Measurements from ENCODE around the gene NOL9.

NOL9 gene

GRCh38 chr1:6508154-6508815 lies 46.0 kb downstream of the NOL9 start:
- Histone ChIP-seq H3K27ac (no peak overlapping the region; a peak in 1 of 22 replicates), H3K4me1 (peaks cover 47 to 90% (median 68%) of the 10 kb centered on the region in 10 experiments)

GRCh38 chr1:6507461-6507911 lies 46.8 kb downstream of the NOL9 start:
- Histone ChIP-seq H3K27ac (no peak overlapping the region), H3K4me1 (peaks cover 54 to 98% (median 76%) of the 10 kb centered on the region in 10 experiments), H4K20me1 (peaks cover 0 to 99% (median 16%) of the 10 kb centered on the region in 11 experiments; a peak in 12 of 22 replicates), H3K9me3 (replicated peaks in 1 of 11) (no peaks in the 10 kb centered on the region), H3K36me3 (no peaks in the 10 kb centered on the region), H3K4me3 (no peak overlapping the region), H3K9ac (peak overlapping the region in 3 of 11 experiments; percentile 15 to 54 (median 29); a peak in 2 of 22 replicates), H3K27me3 (peaks cover 0 to 87% (median 0%) of the 10 kb centered on the region in 11 experiments; a peak in 9 of 22 replicates), H3K4me2 (peak overlapping the region; percentile 79 to 96 (median 84))
- TF ChIP-seq Cebpa-rat (IDR thresholded peaks at IDR 0.05): no peak

More at GRCh38 chr1:6508154-6508815, 46.0 kb downstream of the NOL9 start:
- Histone ChIP-seq H4K20me1 (peaks cover 0 to 92% (median 16%) of the 10 kb centered on the region in 11 experiments; a peak in 11 of 22 replicates), H3K4me3 (no peak overlapping the region), H3K9me3 (replicated peaks in 1 of 11) (no peaks in the 10 kb centered on the region), H3K27me3 (peaks cover 0 to 79% (median 0%) of the 10 kb centered on the region in 11 experiments; a peak in 8 of 22 replicates), H3K36me3 (no peaks in the 10 kb centered on the region), H3K9ac (no peak overlapping the region), H3K4me2 (peak overlapping the region; percentile 79 to 96 (median 84))
- TF ChIP-seq Cebpa-rat (IDR thresholded peaks at IDR 0.05): no peak

GRCh38 chr1:6507037-6507428 lies 47.3 kb downstream of the NOL9 start:
- Histone ChIP-seq H3K27me3 (peaks cover 0 to 85% (median 0%) of the 10 kb centered on the region in 11 experiments; a peak in 9 of 22 replicates), H3K4me1 (peaks cover 59 to 98% (median 81%) of the 10 kb centered on the region in 10 experiments), H3K4me2 (peak overlapping the region; percentile 79 to 96 (median 84)), H3K9ac (peak overlapping the region in 3 of 11 experiments; percentile 15 to 54 (median 29); a peak in 3 of 22 replicates), H3K9me3 (replicated peaks in 1 of 11) (no peaks in the 10 kb centered on the region), H3K27ac (no peak overlapping the region), H3K4me3 (no peak overlapping the region), H4K20me1 (peaks cover 0 to 99% (median 16%) of the 10 kb centered on the region in 11 experiments; a peak in 13 of 22 replicates), H3K36me3 (no peaks in the 10 kb centered on the region)
- no peak for TF ChIP-seq Cebpa-rat (IDR thresholded peaks at IDR 0.05)

DNA sequence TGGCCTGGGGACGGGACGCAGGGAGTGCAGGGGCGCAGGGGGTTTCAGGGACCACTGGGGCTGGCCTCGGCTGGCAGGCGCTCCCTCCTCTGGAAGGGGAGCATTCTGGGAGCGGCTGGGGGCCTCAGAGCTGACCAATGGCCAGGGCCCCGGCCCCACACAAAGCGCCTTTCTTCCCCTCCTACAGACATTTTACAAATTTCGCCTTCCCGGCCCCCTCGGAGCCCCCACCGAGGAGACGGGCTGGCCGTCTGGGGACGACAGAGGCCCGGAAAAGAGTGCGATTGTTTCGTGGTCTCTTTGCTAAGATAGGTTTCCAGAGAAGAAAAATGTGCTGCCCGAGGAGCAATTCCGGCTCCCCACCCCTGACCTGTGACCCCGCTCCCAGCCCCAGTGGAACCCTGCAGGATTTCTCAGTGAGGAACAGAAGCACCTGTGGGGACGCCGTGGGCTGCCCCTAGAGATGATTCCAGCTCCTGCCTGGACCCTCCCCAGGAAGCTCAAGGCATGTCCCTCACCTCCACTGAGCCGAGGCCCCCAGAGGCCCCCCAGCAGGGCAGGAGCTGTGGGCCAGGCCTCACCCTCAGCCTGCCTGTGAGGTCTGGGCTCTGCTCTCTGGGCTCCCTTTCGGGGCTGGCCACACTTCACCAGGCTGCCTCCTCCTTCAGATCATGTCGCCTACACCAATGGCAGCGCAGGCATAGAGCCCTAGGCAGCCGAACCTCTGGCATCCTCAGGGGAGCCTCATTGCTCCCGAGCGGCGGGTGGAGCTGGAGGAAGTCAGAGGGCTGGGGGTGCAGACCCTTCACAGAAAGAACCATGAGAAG lies 47.9 kb downstream of the NOL9 start:
- H3K36me3 ChIP-seq: no peaks in the 10 kb centered on the region
- peaks cover 65 to 99% (median 87%) of the 10 kb centered on the region in 10 experiments for H3K4me1 ChIP-seq
- H3K4me2 ChIP-seq: peak overlapping the region; percentile 80 to 96 (median 84)
- H3K27me3 ChIP-seq: peaks cover 0 to 85% (median 0%) of the 10 kb centered on the region in 11 experiments; a peak in 9 of 22 replicates
- TF ChIP-seq Cebpa-rat (IDR thresholded peaks at IDR 0.05): no peak
- no peak overlapping the region for H3K27ac ChIP-seq
- no peaks in the 10 kb centered on the region for H3K9me3 ChIP-seq (replicated peaks in 1 of 11)
- no peak overlapping the region for H3K4me3 ChIP-seq
- H4K20me1 ChIP-seq: peaks cover 0 to 99% (median 16%) of the 10 kb centered on the region in 11 experiments; a peak in 13 of 22 replicates
- peak overlapping the region in 2 of 11 experiments; percentile 11 to 29; a peak in 2 of 22 replicates for H3K9ac ChIP-seq

GRCh38 chr1:6505367-6506209 lies 48.7 kb downstream of the NOL9 start:
- Histone ChIP-seq H4K20me1 (peaks cover 0 to 98% (median 16%) of the 10 kb centered on the region in 11 experiments; a peak in 13 of 22 replicates), H3K27ac (no peak overlapping the region), H3K4me3 (no peak overlapping the region), H3K36me3 (no peaks in the 10 kb centered on the region), H3K27me3 (peaks cover 0 to 86% (median 0%) of the 10 kb centered on the region in 11 experiments; a peak in 9 of 22 replicates), H3K4me1 (peaks cover 66 to 99% (median 89%) of the 10 kb centered on the region in 10 experiments), H3K4me2 (peak overlapping the region in 9 of 11 experiments; percentile 52 to 96 (median 83); a peak in 17 of 22 replicates), H3K9me3 (replicated peaks in 1 of 11) (no peaks in the 10 kb centered on the region), H3K9ac (peak overlapping the region in 1 of 11 experiments; percentile 11; a peak in 1 of 22 replicates)
- TF ChIP-seq Cebpa-rat (IDR thresholded peaks at IDR 0.05): no peak

DNA sequence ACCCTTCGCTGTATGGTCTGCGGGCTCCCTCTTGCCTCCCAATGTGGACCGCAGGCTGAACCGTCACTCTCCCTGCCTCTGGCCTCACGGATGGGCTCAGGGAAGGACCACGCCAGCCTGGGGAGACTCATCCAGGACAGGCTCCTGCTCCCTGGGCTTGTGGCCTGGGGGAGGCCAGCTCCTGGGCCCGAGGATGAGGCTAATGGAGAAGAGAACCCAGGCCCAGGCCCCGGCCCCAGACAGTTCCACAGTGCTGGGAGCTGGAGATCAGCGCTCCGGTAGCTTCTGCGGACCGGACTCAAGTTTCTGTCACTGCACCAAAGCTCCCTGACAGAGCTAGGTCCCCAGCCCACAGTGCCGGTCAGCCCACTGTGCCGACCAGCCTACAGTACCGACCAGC lies 49.4 kb downstream of the NOL9 start:
- H3K9me3 ChIP-seq (replicated peaks in 1 of 11): no peaks in the 10 kb centered on the region
- peaks cover 0 to 84% (median 0%) of the 10 kb centered on the region in 11 experiments; a peak in 9 of 22 replicates for H3K27me3 ChIP-seq
- 0 out of 22 replicates have a peak overlapping the region, but pooled peaks of 1 of the 11 experiments have one; percentile 7 for H3K27ac ChIP-seq
- peak overlapping the region in 2 of 11 experiments; percentile 55; a peak in 3 of 22 replicates for H3K9ac ChIP-seq
- H3K4me2 ChIP-seq: peak overlapping the region in 9 of 11 experiments; percentile 25 to 84 (median 70); a peak in 17 of 22 replicates
- peaks cover 0 to 98% (median 16%) of the 10 kb centered on the region in 11 experiments; a peak in 13 of 22 replicates for H4K20me1 ChIP-seq
- H3K4me1 ChIP-seq: peaks cover 63 to 99% (median 89%) of the 10 kb centered on the region in 10 experiments
- no peaks in the 10 kb centered on the region for H3K36me3 ChIP-seq
- TF ChIP-seq Cebpa-rat (IDR thresholded peaks at IDR 0.05): no peak
- no peak overlapping the region for H3K4me3 ChIP-seq

- no peak for TF ChIP-seq Cebpa-rat (IDR thresholded peaks at IDR 0.05)
- H3K4me2 ChIP-seq: peak overlapping the region in 10 of 11 experiments; percentile 25 to 84 (median 68); a peak in 19 of 22 replicates
- peaks cover 0 to 93% (median 15%) of the 10 kb centered on the region in 11 experiments; a peak in 13 of 22 replicates for H4K20me1 ChIP-seq
- no peak overlapping the region for H3K27ac ChIP-seq
- no peak overlapping the region for H3K4me3 ChIP-seq
- H3K4me1 ChIP-seq: peaks cover 62 to 99% (median 89%) of the 10 kb centered on the region in 10 experiments
- peaks cover 0 to 79% (median 0%) of the 10 kb centered on the region in 11 experiments; a peak in 9 of 22 replicates for H3K27me3 ChIP-seq
- H3K9ac ChIP-seq: 0 out of 22 replicates have a peak overlapping the region, but pooled peaks of 1 of the 11 experiments have one; percentile 9
- H3K9me3 ChIP-seq (replicated peaks in 1 of 11): no peaks in the 10 kb centered on the region
- no peaks in the 10 kb centered on the region for H3K36me3 ChIP-seq
These were observed 50.3 kb downstream of the NOL9 start for GRCh38 chr1:6503884-6504602.
